ENCODE results near the gene ATOH8. TPM values are rescaled to one million over a fixed set of nuclear protein-coding genes. Genes with fewer than 3 reads are reported as not detected.
A peak's percentile ranks its signal among the peaks of the same experiment; 100 is the strongest.

Gene ATOH8, protein sequence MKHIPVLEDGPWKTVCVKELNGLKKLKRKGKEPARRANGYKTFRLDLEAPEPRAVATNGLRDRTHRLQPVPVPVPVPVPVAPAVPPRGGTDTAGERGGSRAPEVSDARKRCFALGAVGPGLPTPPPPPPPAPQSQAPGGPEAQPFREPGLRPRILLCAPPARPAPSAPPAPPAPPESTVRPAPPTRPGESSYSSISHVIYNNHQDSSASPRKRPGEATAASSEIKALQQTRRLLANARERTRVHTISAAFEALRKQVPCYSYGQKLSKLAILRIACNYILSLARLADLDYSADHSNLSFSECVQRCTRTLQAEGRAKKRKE
- 0.07 and 0.11 TPM in 2 replicates for total RNA-seq

DNA sequence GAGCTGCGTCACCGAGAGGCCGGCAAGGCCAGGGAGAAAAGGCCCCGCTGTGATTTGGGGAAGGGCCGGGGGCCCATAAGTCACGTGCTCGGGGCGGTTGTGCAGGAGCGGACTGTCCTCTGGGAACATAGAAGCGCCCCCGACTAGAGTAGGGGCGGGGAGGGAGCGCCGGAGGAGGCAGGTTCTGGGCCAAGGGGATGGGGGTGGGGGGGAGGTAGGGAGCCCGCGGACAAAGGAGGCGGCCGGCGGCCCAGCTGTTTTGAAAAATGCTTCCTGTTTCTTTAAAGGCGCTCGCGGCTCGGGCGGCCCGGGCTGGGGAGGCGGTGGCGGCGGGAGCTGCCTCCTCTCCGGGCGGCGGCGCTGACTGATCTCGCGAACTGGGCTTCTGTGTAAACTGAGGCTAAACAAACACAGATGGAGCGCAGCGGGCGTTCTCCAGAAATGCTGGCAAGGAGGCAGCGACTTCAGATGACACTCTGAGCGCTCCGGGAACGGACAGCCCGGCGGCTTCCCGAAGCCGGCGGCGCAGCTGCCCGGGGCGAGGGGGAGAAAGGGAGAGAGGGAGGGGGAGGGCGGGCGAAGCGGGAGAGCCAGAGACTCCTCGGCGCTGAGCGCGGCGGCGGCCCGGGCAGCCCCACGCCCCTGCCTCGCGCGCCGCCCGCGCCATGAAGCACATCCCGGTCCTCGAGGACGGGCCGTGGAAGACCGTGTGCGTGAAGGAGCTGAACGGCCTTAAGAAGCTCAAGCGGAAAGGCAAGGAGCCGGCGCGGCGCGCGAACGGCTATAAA lies at the start of gene ATOH8:
TSS of gene ATOH8 (plus strand) at position 467 of the 788 bp plus-strand sequence. CDS start at position 666, 199 bp downstream.
- Mint-ChIP-seq H3K9me3 (no peaks in the 10 kb centered on the region), H3K27me3 (ENCODE audit: low read depth) (peaks cover 66% of the 10 kb centered on the region), H3K36me3 (ENCODE audit: low read depth) (no peaks in the 10 kb centered on the region), H3K4me3 (ENCODE audit: low read depth) (peak within 1 kb of the TSS; percentile 81), H3K4me1 (ENCODE audit: low read depth) (peaks cover 15% of the 10 kb centered on the region), H3K27ac (no peak within 1 kb of the TSS)
- DNase-seq (ENCODE audit: low spot score) = peak; percentile 25
- intact Hi-C loops (cut with micrococcal nuclease) = no loop called here

DNA sequence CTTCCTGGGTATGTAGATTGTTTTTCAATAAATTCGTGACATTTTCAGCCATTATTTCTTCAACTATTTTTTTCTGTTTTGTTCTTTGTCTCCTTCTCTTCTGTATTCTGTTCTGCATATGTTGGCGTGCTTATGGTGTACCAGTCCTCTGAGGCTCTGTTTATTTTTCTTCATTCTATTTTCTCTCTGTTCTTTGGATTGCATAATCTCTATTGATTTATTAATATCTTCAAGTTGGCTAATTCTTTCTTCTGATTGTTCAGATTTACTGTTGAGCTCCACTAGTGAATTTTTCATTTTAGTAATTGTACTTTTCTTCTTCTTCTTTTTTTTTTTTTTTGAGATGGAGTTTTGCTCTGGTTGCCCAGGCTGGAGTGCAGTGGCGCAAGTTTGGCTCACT lies 49.8 kb upstream of the ATOH8 start:
- H3K4me1 Mint-ChIP-seq (ENCODE audit: low read depth) = peaks cover 56% of the 10 kb centered on the region
- H3K36me3 Mint-ChIP-seq (ENCODE audit: low read depth) = no peaks in the 10 kb centered on the region
- H3K4me3 Mint-ChIP-seq (ENCODE audit: low read depth) = no peak overlapping the region
- peak overlapping the region; percentile 44 for H3K27ac Mint-ChIP-seq
- intact Hi-C loops (cut with micrococcal nuclease) = no loop called here
- no peak for DNase-seq (ENCODE audit: low spot score)
- H3K9me3 Mint-ChIP-seq = no peaks in the 10 kb centered on the region
- H3K27me3 Mint-ChIP-seq (ENCODE audit: low read depth) = peaks cover 21% of the 10 kb centered on the region

DNA sequence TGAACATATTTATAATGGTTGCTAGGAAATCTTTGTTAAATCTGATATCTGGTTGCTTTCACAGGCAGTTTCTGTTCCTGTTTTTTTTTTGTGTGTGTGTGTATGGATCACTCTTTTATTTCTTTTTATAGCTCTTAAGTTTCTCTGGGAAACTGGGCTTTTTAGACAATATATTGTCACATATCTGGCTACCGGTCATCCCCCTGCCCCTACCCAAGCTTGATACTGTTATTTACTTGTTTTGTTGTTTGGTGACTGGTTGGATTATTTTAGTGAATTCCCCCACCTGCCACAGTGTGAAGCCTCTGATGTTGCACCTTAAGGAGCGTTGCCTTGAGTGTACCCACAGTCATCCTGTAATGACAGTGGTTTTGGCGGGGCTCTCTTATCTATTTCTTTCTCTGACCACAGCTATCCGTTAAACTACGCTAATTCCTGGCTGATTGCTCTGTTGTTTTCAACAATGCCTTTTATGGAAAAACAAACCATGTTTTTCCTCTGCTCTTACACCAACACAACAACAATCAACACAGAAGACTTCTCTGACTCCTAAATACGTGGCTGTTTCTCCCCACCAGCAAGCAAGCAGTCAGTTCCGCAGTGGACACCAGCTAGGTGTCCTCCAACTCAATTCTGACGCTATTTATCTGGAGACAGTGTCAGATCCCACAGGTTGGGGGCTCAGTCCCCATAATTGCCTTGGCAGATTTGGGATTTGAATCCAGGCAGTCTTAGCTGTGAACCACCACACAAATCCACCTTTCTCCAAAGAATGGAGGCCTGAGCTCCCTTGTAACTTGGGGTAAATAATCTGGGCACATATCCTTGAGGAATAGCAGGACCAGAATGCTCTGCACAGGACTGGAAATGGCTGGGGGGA lies 48.8 kb upstream of the ATOH8 start:
- Mint-ChIP-seq H3K4me1 (ENCODE audit: low read depth) (peaks cover 58% of the 10 kb centered on the region), H3K4me3 (ENCODE audit: low read depth) (no peak overlapping the region), H3K27me3 (ENCODE audit: low read depth) (peaks cover 28% of the 10 kb centered on the region), H3K27ac (peak overlapping the region; percentile 62), H3K9me3 (no peaks in the 10 kb centered on the region), H3K36me3 (ENCODE audit: low read depth) (no peaks in the 10 kb centered on the region)
- peak; percentile 28 for DNase-seq (ENCODE audit: low spot score)
- intact Hi-C loops (cut with micrococcal nuclease) = no loop called here

DNA sequence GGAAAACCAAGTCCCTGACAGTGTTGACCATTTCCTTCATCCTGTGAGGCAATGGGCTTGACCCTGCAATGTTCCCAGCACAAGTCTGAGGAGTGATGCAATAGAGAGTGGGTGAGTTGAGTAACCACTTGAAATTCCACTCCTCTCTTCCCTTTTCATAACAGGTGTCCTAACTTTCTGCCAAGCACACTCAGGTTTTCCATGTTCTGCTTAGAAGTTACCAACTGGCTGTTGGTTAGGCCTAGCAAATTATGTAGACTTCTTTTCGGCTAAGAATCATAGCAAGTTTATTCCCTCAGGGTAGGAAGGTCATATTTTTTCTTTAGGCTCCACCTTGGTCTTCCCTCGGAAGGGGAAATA lies 48.1 kb upstream of the ATOH8 start:
- H3K4me1 Mint-ChIP-seq (ENCODE audit: low read depth) = peaks cover 62% of the 10 kb centered on the region
- H3K4me3 Mint-ChIP-seq (ENCODE audit: low read depth) = no peak overlapping the region
- no peaks in the 10 kb centered on the region for H3K9me3 Mint-ChIP-seq
- peak overlapping the region; percentile 62 for H3K27ac Mint-ChIP-seq
- H3K27me3 Mint-ChIP-seq (ENCODE audit: low read depth) = peaks cover 28% of the 10 kb centered on the region
- DNase-seq (ENCODE audit: low spot score) = no peak
- intact Hi-C loops (cut with micrococcal nuclease) = loop anchor here (2.0 kb wide), 1 partner anchor 69 kb away; no protein-coding TSS in a partner anchor
- no peaks in the 10 kb centered on the region for H3K36me3 Mint-ChIP-seq (ENCODE audit: low read depth)

DNA sequence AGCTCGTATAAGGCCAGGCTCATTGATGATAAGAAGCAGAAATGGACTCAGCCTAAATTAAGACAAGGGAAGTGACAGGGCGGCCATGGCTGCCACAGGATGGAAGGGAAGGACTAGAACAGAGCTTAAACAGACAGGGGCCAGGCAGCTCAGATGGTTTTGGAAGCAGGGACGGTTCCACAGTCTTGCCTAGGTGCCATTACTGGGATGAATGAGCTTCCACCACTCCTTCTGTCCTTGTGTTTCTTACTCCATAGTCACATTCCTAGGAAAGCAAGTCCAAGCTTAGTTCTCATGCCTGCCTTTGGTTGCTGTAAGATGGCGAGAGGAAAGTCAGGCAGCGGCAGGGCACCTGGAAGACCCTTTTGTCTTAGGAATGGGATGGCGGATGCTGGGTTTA lies 47.7 kb upstream of the ATOH8 start:
- Mint-ChIP-seq H3K9me3 (no peaks in the 10 kb centered on the region), H3K27me3 (ENCODE audit: low read depth) (peaks cover 28% of the 10 kb centered on the region), H3K36me3 (ENCODE audit: low read depth) (no peaks in the 10 kb centered on the region), H3K4me1 (ENCODE audit: low read depth) (peaks cover 60% of the 10 kb centered on the region), H3K27ac (peak overlapping the region; percentile 62), H3K4me3 (ENCODE audit: low read depth) (no peak overlapping the region)
- intact Hi-C loops (cut with micrococcal nuclease) = loop anchor here (2.0 kb wide), 1 partner anchor 69 kb away; no protein-coding TSS in a partner anchor
- no peak for DNase-seq (ENCODE audit: low spot score)

DNA sequence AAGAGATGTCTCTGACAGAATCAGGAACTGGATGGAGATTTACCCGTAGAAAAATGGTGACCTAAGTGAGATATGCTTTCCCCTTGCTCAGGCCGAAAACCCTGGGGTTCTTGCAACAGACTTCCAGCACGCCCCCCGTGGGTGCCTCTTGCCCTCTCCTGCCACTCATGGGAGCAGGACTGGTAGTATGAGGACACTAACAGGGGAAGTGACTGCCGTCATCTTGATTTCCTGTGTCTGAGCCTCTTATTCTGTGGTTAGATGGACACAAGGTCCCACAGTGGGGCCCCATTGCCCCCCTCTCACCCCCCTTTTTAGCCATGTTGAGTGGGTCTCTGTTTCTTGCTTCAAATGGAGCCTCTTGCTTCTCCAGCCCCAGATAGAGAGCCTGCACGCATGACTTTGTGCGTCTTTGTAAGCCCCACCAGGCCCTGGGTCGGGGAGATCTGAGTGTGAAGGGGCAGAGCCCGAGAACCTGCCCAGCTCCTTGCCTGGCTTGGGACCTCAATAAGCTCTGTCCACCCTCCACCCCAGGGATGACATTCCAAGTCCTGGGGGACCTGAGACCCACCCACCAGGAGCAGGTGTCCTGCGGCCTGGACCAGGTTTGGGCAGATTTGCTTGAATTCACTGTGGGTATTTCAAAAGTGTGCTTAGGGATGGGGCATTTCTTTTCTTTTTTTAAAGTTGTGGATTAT lies 47.0 kb upstream of the ATOH8 start:
- Mint-ChIP-seq H3K36me3 (ENCODE audit: low read depth) (no peaks in the 10 kb centered on the region), H3K27ac (peak overlapping the region; percentile 71), H3K27me3 (ENCODE audit: low read depth) (peaks cover 25% of the 10 kb centered on the region), H3K9me3 (no peaks in the 10 kb centered on the region), H3K4me1 (ENCODE audit: low read depth) (peaks cover 57% of the 10 kb centered on the region), H3K4me3 (ENCODE audit: low read depth) (no peak overlapping the region)
- intact Hi-C loops (cut with micrococcal nuclease) = loop anchor here (1.0 to 2.0 kb wide), 2 partner anchors 27 to 70 kb away; no protein-coding TSS in a partner anchor
- no peak for DNase-seq (ENCODE audit: low spot score)

DNA sequence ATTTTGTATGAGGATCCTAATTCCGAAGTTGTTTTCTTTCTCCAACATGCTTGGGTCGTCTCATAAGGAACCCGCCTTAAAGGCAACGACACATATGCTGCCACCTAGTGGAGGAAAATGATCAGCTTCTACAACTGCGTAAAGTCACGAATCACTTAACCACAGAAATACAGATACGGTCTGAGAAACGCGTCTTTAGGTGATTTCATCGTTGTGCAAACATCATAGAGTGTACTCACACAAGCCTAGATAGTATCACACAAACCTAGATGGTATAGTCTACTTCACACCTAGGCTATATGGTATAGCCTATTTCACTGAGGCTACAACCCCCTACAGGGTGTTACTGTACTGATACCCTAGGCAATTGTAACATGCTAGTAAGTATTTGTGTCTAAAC lies 46.5 kb upstream of the ATOH8 start:
- intact Hi-C loops (cut with micrococcal nuclease) = loop anchor here (1.0 to 2.0 kb wide), 2 partner anchors 28 to 71 kb away; no protein-coding TSS in a partner anchor
- Mint-ChIP-seq H3K27me3 (ENCODE audit: low read depth) (peaks cover 23% of the 10 kb centered on the region), H3K9me3 (no peaks in the 10 kb centered on the region), H3K27ac (peak overlapping the region; percentile 71), H3K4me3 (ENCODE audit: low read depth) (no peak overlapping the region), H3K4me1 (ENCODE audit: low read depth) (peaks cover 52% of the 10 kb centered on the region), H3K36me3 (ENCODE audit: low read depth) (no peaks in the 10 kb centered on the region)
- peak; percentile 71 for DNase-seq (ENCODE audit: low spot score)

DNA sequence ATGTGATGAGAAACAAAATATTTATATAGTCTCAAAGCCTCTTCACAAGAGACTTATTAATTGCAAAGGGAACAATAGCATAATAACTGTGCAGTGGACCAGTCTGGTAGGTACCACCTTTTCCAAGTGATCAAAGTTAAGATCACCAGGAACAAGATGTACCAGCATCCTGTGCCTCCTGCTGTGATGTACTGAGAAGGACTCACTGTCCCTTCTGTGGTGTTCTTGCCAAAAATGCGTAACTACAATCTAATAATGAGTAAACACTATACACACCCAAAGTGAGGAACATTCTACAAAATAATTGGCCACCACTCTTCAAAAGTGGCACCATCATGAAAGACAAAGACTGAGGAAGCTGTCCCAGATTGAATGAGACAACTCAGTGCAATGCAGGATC lies 45.1 kb upstream of the ATOH8 start:
- no peaks in the 10 kb centered on the region for H3K36me3 Mint-ChIP-seq (ENCODE audit: low read depth)
- peaks cover 41% of the 10 kb centered on the region for H3K4me1 Mint-ChIP-seq (ENCODE audit: low read depth)
- peaks cover 18% of the 10 kb centered on the region for H3K27me3 Mint-ChIP-seq (ENCODE audit: low read depth)
- no peaks in the 10 kb centered on the region for H3K9me3 Mint-ChIP-seq
- intact Hi-C loops (cut with micrococcal nuclease) = no loop called here
- no peak for DNase-seq (ENCODE audit: low spot score)
- H3K27ac Mint-ChIP-seq = no peak overlapping the region
- no peak overlapping the region for H3K4me3 Mint-ChIP-seq (ENCODE audit: low read depth)

DNA sequence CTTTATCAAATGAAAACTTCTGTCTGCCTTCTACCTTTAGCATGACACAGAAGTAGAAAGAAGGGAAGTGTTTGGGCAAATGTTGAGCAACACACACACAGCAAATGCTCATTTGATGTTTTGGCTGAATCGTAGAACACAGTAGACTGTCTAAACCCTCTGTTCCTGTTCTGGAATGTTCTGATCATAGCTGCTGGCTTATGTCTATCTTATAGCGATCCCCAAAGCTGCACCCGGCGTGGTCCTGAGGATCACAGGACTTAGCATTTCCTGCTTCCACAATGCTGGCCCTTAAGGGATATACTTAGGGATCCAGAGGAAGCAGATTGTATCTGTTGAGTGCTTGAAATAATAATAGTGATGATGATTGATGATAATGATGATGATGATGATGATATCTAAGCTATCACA lies 44.4 kb upstream of the ATOH8 start:
- Mint-ChIP-seq H3K4me3 (ENCODE audit: low read depth) (no peak overlapping the region), H3K27ac (no peak overlapping the region), H3K4me1 (ENCODE audit: low read depth) (peaks cover 41% of the 10 kb centered on the region), H3K36me3 (ENCODE audit: low read depth) (no peaks in the 10 kb centered on the region), H3K27me3 (ENCODE audit: low read depth) (peaks cover 15% of the 10 kb centered on the region), H3K9me3 (no peaks in the 10 kb centered on the region)
- intact Hi-C loops (cut with micrococcal nuclease) = no loop called here
- DNase-seq (ENCODE audit: low spot score) = no peak

DNA sequence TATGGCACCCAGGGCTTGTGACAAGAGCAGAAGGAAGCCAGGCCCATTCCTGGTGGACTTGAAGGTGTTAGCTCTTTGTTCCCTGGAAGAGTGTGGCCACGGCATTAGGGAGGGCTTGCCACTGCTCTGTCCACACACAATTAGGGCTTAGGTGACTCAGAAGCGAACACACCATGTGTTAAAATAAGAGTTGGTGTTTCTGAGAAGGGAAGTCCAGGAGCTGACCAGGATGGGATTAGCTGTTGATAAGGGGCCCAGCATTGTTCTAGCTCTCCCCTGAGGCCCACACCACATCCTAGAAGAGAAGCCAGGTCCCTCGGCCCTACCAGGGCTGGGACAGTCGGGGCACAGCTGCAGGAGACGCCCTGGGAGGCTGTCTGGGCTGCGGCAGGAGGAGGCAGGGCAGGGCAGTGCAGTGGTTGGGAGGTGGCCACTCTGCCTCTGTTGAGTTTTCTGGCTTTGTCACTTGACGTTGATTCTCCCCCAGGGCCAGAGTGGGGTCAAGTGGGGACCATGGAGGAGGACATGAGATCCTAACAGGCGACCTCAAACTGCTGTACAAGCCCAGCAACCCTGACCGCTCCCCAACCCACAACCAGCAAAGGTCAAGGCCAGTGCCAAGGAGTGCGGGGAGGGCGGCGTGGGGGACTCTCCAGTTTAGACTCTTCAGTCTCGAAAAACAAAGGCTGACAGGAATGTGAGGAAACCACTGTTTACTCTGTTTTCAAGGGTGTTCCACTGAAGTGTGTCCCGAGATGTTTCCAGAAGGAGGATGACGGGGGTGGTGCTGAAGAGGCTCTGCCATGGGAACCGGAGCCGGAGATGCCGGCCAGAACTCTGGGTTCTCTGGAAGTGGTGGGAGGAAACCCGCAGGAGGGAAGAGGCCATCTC lies 42.9 kb upstream of the ATOH8 start:
- Mint-ChIP-seq H3K27ac (no peak overlapping the region), H3K36me3 (ENCODE audit: low read depth) (no peaks in the 10 kb centered on the region), H3K4me3 (ENCODE audit: low read depth) (no peak overlapping the region), H3K27me3 (ENCODE audit: low read depth) (peaks cover 17% of the 10 kb centered on the region), H3K9me3 (no peaks in the 10 kb centered on the region), H3K4me1 (ENCODE audit: low read depth) (peaks cover 34% of the 10 kb centered on the region)
- DNase-seq (ENCODE audit: low spot score) = no peak
- intact Hi-C loops (cut with micrococcal nuclease) = no loop called here

DNA sequence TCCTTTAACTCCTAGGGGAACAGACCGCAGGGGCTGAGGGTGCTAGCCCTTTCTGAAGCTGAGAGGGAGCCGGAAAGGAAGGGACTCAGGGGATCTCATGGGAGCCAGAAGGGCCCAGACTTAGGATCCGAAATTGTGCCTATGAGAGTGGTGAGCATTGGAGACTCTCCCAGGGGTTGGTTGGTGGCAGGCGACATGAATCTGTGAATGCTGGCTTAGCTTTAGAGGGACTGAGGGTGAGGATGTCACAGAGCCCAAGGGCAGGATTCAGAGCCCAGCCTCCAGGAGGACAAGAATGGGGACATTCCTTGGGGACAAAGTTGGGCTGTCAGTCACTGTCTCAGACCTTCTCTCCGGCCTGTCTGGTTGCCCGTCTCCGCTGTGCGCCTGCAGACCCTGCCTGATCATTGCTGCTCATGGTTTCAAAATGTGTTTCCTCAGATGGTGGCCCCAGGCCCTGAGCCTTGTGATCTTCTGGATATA lies 42.2 kb upstream of the ATOH8 start:
- intact Hi-C loops (cut with micrococcal nuclease) = no loop called here
- no peak overlapping the region for H3K4me3 Mint-ChIP-seq (ENCODE audit: low read depth)
- peaks cover 33% of the 10 kb centered on the region for H3K4me1 Mint-ChIP-seq (ENCODE audit: low read depth)

More for the DNA sequence above, 42.2 kb upstream of the ATOH8 start:
- no peak for DNase-seq (ENCODE audit: low spot score)
- Mint-ChIP-seq H3K27me3 (ENCODE audit: low read depth) (peaks cover 22% of the 10 kb centered on the region), H3K9me3 (no peaks in the 10 kb centered on the region), H3K36me3 (ENCODE audit: low read depth) (no peaks in the 10 kb centered on the region), H3K27ac (no peak overlapping the region)

Data from activated T-helper 2 cell treated with anti-CD3 and anti-CD28 coated beads, Interferon-gamma antibody, Interleukin-2, Interleukin-4, amounts not matched to agents 10 μg/mL and 5 μg/mL and 100 μg/mL, durations not matched to agents 14 hours and 24 hours and 36 hours (primary cell).